Activated CD8-positive, alpha-beta T cell treated with anti-CD3 and anti-CD28 coated beads for 36 hours (primary cell): ENCODE results near the gene SASH1. TPM values are rescaled to one million over a fixed set of nuclear protein-coding genes. Genes with fewer than 3 reads are reported as not detected.

Experiments
- ATAC-seq: fragments of 200-7000 bp; cut with Tn5 transposase; one replicate; pipeline ENCODE4 v1.10.0; 2021; ENCODE audit warnings: mild to moderate bottlenecking, moderate library complexity
- CTCF ChIA-PET: fragments of 350-600 bp; sonication (Branson Sonifier 250); formaldehyde crosslinking; loops from one replicate; lab custom pipeline; 2021; ENCODE audit warnings: antibody characterized with exemption; lab: Charles Lee
- POLR2A ChIA-PET: fragments of 350-600 bp; sonication (Branson Sonifier 250); formaldehyde crosslinking; loops from one replicate; lab custom pipeline; 2021; ENCODE audit warnings: antibody characterized with exemption; lab: Charles Lee
- DNase-seq: peaks from one replicate; pipeline ENCODE4 v3.0.0-alpha.2; 2020
- H3K27ac Mint-ChIP-seq: one replicate; pipeline ENCODE4 v1.8.0; 2021; ENCODE audit warnings: mild to moderate bottlenecking, mixed read lengths
- H3K27me3 Mint-ChIP-seq: one replicate; pipeline ENCODE4 v1.8.0; 2021; ENCODE audit warnings: mixed read lengths
- H3K36me3 Mint-ChIP-seq: one replicate; pipeline ENCODE4 v1.8.0; 2021; ENCODE audit warnings: low read depth, mixed read lengths
- H3K4me1 Mint-ChIP-seq: one replicate; pipeline ENCODE4 v1.8.0; 2021; ENCODE audit warnings: low read depth, mixed read lengths
- H3K4me3 Mint-ChIP-seq: one replicate; pipeline ENCODE4 v1.8.0; 2021; ENCODE audit warnings: mild to moderate bottlenecking, moderate library complexity, mixed read lengths
- H3K9me3 Mint-ChIP-seq: one replicate; pipeline ENCODE4 v1.8.0; 2021; ENCODE audit warnings: mixed read lengths
- CTCF ChIP-seq: fragments of 200-600 bp; IDR thresholded peaks from one replicate; pipeline ENCODE4 v1.8.0; 2022; ENCODE audit warnings: antibody characterized with exemption, mild to moderate bottlenecking
- intact Hi-C: fragments of 100-400 bp; cut with micrococcal nuclease; formaldehyde crosslinking; loops from one replicate; pipeline ENCODE4 v1.10.0; 2022
- total RNA-seq, 2 experiments: library from RNA; stranded (reverse); gene quantifications; one replicate each; pipeline ENCODE4 v1.2.3, GENCODE V29; 2021

Gene SASH1
- total RNA-seq, 2 experiments from 2014 or later = 0.04 to 0.05 TPM

DNA sequence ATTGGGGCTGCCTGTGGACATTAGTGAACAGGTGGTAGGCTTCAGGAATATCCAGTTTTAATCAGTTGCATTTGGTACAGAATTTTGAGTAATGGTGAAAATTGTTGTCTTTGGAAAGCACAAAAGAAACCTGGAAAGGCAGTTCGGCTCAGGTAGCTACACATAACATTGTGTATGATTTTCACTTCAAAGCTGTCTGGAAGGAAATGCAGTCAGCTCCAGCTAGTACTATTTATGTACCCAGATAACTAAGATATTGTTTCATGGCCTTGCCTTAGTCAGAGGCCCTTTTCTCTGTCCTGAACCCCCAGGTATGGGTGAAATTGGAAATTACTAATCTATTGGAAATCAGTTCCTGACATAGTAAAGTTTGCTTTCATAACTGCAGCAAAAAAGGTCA is 208.6 kb downstream of the SASH1 start:
- H3K36me3 Mint-ChIP-seq = no peaks in the 10 kb centered on the region
- H3K27me3 Mint-ChIP-seq = peaks cover 14% of the 10 kb centered on the region
- no peak for TF ChIP-seq CTCF
- DNase-seq (no peak), ATAC-seq (no peak)
- intact Hi-C loops = no loop called here
- peaks cover 4% of the 10 kb centered on the region for H3K9me3 Mint-ChIP-seq
- ChIA-PET CTCF (interaction anchor here (1.4 kb wide), 1 partner anchor 8 kb away, joined by 3 read pairs; no protein-coding TSS in a partner anchor), POLR2A (no interaction called here)
- no peaks in the 10 kb centered on the region for H3K4me1 Mint-ChIP-seq
- H3K27ac Mint-ChIP-seq = no peak overlapping the region
- no peak overlapping the region for H3K4me3 Mint-ChIP-seq

DNA sequence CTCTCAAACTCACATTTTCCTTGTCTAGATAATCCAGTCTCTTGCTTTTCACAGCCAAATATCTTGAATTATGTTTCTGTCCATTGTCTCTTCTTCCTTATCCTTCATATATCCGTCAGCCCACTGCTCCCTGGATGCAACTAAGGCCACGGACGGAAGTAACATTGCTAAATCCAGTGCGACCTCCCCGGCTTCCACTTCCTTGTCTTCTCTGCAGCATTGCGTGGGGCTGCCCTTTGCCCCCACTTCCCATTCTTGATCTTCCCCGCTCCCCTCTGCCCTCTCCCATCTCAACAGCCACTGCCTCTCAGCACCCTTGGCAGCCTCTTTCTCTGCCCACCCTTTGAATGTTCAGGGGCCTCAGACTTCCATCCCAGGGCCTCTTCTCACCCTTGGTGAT is 213.8 kb downstream of the SASH1 start:
- ATAC-seq = no peak
- CTCF ChIA-PET = interaction anchor here (0.6 to 1.6 kb wide), 2 partner anchors 27 to 161 kb away, joined by 3 to 4 read pairs; no protein-coding TSS in a partner anchor
- intact Hi-C loops = loop anchor here (5.0 kb wide), 1 partner anchor 396 kb away; no protein-coding TSS in a partner anchor
- no peak overlapping the region for H3K4me3 Mint-ChIP-seq
- peaks cover 26% of the 10 kb centered on the region for H3K27me3 Mint-ChIP-seq
- peaks cover 7% of the 10 kb centered on the region for H3K4me1 Mint-ChIP-seq
- POLR2A ChIA-PET = no interaction called here
- peaks cover 4% of the 10 kb centered on the region for H3K9me3 Mint-ChIP-seq
- H3K36me3 Mint-ChIP-seq = no peaks in the 10 kb centered on the region
- H3K27ac Mint-ChIP-seq = no peak overlapping the region
- no peak for DNase-seq
- no peak for TF ChIP-seq CTCF

DNA sequence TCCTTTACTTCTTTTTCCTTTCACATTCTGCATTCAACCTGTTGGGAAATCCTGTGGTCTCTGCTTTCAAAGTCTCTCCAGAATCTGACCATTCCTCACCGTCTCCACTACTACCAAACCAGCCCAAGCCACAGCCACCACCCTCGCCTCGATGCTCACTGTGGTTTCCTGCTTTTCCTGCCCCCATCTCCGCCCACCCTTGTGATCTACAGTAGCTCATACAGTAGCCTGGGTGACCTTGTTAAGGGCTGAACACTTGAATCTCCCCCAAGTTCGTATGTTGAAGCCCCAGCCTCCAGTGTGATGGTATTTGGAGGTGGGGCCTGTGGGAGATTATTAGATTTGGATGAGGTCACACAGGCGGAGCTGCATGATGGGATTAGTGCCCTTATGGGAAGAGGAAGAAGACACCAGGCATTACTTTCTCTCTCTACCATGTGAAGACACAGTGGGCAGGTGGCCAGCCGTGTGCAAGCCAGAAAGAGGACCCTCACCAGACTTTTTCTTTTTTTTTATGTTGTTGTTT is 215.2 kb downstream of the SASH1 start:
- CTCF ChIA-PET = interaction anchor here (1.6 kb wide), 1 partner anchor 29 kb away, joined by 4 read pairs; no protein-coding TSS in a partner anchor
- DNase-seq (peak; percentile 30), ATAC-seq (no peak)
- no peaks in the 10 kb centered on the region for H3K36me3 Mint-ChIP-seq
- intact Hi-C loops = loop anchor here (5.0 kb wide), 1 partner anchor 394 kb away; no protein-coding TSS in a partner anchor
- peaks cover 4% of the 10 kb centered on the region for H3K9me3 Mint-ChIP-seq
- H3K4me3 Mint-ChIP-seq = no peak overlapping the region
- no peak for TF ChIP-seq CTCF
- H3K27me3 Mint-ChIP-seq = peaks cover 29% of the 10 kb centered on the region
- POLR2A ChIA-PET = no interaction called here
- peaks cover 7% of the 10 kb centered on the region for H3K4me1 Mint-ChIP-seq
- no peak overlapping the region for H3K27ac Mint-ChIP-seq

DNA sequence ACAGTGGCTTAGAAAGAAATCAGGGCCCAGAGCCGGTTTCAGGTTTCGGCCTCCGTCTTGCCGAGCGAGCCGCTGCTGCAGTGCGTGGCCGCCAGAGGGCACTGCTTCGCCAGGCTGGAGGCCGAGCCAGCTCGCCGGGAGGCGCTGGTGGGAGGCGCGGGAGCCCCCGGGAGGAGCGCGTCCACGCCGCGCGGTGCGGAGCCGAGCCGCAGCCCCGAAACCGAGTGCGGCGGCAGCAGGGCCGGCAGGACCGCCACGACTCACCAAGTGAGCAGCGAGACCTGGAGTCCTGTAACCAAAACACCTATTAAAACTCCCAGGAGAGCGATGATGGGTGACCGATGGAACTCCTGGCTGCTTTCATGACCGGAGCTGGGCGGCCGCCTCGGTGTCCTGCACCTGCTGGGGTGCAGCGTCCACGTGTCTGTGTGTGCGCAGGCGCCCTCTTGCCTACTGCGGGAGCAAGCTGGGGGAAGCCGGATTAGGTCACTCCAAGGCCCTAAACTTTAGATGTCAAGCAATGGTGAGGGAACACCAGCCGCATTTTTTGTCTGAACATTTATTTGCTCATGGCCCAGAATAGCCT is 217.3 kb downstream of the SASH1 start:
- Mint-ChIP-seq H3K36me3 (no peaks in the 10 kb centered on the region), H3K4me3 (no peak overlapping the region), H3K27ac (no peak overlapping the region), H3K9me3 (no peaks in the 10 kb centered on the region), H3K27me3 (peaks cover 23% of the 10 kb centered on the region), H3K4me1 (peaks cover 7% of the 10 kb centered on the region)
- peak; percentile 90 for TF ChIP-seq CTCF
- ATAC-seq = peak; percentile 92
- intact Hi-C loops = loop anchor here (5.0 to 10.0 kb wide), 2 partner anchors 275 to 392 kb away; no protein-coding TSS in a partner anchor
- peak; percentile 71 for DNase-seq
- CTCF ChIA-PET = interaction anchor here (0.6 to 5.3 kb wide), 22 partner anchors 8 to 832 kb away, joined by 3 to 30 read pairs (median 4); no protein-coding TSS in a partner anchor
- POLR2A ChIA-PET = no interaction called here

DNA sequence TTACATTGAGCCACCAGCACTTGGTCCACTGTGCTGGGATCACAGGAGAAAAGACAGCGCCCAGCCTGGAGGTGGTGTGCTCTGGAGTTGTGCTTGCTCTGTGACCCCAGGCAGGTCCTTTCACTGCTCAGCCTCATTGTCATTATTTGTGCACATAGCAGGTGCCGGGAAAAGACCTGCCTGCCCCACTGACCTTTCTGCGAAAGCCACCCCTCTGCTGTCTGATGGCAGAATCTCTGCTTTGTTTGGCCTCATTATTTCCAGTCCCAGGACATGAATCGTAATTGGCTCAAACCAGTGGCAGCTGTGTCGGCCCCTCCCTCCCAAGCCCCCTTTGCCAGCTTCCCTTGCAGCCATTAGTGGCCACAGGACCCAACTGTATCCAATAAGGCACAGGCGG is 219.0 kb downstream of the SASH1 start:
- ChIA-PET POLR2A (no interaction called here), CTCF (interaction anchor here (5.3 kb wide), 1 partner anchor 16 kb away, joined by 30 read pairs; no protein-coding TSS in a partner anchor)
- H3K27me3 Mint-ChIP-seq = peaks cover 18% of the 10 kb centered on the region
- intact Hi-C loops = loop anchor here (10.0 kb wide), 1 partner anchor 273 kb away; no protein-coding TSS in a partner anchor
- no peak overlapping the region for H3K4me3 Mint-ChIP-seq
- ATAC-seq (no peak), DNase-seq (no peak)
- H3K9me3 Mint-ChIP-seq = no peaks in the 10 kb centered on the region
- peaks cover 12% of the 10 kb centered on the region for H3K4me1 Mint-ChIP-seq
- no peak for TF ChIP-seq CTCF
- H3K36me3 Mint-ChIP-seq = no peaks in the 10 kb centered on the region
- no peak overlapping the region for H3K27ac Mint-ChIP-seq
